NOMO-1 treated with dmso at 0.1 percent for 144 hours (cell line): Measurements from ENCODE around the gene LRRC34.
A peak's percentile ranks its signal among the peaks of the same experiment; 100 is the strongest.

Experiments
- DNase-seq: peaks from one replicate; lab custom pipeline; 2025; ENCODE audit not compliant: unreplicated experiment; lab: John Stamatoyannopoulos, UW

Gene LRRC34

DNA sequence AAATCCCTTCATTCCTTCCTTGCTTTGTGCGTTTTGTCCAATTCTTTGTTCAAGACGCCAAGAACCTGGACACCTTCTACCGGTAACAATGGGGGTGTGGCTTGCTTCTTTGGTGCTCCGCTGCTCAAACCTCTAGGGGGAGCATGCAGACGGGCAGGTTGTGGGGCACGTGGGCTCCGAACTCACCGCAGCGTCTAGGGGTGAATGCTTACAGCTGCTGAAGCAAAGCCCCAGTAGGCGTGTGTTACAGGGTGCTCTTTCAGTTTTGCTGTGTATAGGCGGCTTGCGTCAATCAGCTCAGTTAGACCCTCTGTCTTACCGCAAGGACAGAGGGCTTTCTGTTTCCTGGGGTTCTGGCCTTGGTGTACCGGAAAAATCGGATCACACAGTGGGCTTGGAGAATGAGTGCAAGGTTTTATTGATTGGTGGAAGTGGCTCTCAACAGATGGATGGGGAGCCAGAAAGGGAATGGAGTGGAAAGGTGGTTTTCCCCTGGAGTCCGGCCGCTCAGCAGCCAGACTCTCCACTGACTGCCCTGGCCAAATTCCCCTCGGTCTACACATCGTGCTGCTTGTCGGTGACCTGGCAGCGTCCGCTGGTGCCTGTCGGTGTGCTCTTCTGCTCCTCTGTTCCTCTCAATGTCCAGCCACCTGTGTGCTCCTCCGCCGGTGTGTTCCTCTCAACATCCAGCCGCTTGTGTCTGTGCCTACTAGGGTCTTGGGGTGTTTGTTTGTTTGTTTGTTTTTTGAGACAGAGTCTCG lies 1.2 kb upstream of the LRRC34 start:
- peak; percentile 77 for DNase-seq

DNA sequence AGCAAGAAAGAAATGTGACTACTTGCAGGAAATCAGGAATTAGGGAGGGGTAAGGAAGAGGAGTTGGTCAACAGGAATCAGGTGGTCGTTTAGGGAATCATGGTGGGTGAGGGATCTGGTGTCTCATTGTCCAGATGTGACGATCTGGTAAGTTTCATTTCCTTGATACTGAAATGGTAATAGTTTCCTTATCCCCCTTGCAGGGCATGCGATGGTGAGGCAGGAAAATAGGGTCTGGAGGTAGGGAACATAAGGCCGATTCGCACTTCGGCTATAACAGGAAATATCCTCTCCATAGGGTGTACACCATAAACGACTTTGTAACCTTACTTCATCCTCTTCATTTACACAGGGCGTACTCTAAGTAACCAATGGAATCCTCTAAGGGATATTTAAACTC lies 574 bp upstream of the LRRC34 start:
- no peak for DNase-seq

DNA sequence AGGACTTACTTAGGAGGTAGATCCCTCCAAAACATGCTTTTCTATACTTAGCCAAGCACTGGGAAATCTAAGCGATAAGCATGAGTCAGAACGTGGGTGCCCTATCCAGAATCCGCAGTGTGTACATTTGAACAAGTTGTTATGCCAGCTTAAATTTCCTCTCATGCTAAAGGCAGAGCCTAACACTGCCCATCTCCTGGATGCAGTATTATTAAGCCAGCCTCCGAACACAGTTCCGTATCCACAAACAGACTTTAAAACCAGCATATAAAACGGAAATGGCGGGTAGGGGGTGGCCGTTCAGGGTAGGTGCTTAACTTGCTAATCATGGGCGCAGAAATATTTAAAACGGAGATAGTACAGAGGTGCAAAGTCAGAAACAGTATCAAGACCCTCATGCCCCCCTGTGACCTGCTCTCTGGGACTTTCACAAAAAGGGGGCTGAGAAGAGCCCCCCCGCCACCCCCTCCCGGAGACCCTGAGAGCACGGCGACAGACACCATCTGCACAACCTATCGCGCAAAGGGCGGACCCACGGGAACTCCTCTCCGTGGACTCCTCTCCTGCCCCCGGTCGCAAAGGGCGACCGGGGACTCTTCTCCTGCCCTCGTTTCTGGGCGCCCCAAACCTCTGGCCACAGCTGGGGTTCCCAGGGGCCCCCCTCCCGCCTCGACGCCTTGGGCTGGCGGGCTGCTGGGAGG lies 923 bp downstream of the LRRC34 start:
- DNase-seq: no peak

DNA sequence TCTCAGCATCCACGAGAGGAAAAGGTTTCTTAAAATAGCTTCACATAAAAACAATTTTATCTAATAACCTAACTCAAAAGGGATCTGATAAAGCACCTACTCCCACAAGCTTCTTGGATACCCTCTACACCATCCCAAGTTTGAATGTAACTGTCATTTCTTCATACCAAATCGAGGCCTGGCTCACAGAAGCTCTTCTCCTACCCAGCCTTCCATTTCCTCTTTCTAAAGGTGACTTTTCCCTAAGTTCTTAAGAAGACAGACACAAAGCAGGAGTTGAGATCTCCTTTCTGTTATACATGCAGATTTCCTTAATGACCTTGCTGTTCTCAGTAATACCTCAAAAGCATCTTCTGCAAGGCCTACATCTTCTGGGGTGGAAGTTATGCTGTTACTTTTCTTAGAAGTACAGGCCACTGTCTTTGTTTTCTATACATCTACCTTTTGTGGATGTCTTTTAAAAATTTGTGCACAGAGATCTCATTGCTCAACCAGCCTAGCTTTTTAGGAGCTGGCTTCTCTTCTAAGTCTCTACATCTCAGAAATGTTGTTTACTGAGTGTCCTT lies 3.4 kb downstream of the LRRC34 start:
- DNase-seq: no peak

DNA sequence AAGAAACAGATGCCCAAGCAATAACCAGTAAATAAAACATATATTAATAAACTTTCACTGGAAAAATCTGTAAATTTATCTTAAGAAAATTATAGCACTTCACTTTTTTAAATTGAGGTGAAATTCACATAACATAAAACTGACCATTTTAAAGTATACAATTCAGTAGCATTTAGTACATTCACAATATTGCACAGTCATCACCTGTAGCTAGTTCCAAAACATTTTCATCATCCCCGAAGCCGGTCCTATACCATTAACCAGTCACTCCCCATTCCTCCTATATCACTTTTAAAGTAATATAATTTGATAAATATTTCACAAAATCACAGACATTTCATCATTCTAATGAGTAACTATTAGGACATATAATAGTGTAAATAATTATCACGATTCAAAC lies 8.0 kb downstream of the LRRC34 start:
- no peak for DNase-seq

DNA sequence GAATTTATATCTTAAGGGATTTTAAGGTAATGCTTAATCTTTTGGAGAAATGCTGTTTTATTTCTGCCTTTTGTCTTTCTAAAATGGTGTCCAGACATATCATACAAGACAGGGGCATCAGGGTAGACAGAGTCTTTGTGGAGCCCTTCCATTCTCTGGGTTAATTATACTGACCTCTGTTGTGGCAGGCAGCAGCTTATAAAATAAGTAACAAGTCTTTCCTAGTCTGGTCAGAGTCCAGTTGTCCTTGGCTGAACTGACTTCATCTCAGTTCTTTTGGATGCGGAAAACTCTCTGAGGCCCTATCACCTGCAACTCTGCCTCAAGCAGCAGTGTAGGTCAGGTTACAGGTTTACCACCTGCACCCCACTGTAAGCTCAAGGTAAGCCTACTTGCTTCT lies 20.3 kb downstream of the LRRC34 start:
- DNase-seq: no peak

DNA sequence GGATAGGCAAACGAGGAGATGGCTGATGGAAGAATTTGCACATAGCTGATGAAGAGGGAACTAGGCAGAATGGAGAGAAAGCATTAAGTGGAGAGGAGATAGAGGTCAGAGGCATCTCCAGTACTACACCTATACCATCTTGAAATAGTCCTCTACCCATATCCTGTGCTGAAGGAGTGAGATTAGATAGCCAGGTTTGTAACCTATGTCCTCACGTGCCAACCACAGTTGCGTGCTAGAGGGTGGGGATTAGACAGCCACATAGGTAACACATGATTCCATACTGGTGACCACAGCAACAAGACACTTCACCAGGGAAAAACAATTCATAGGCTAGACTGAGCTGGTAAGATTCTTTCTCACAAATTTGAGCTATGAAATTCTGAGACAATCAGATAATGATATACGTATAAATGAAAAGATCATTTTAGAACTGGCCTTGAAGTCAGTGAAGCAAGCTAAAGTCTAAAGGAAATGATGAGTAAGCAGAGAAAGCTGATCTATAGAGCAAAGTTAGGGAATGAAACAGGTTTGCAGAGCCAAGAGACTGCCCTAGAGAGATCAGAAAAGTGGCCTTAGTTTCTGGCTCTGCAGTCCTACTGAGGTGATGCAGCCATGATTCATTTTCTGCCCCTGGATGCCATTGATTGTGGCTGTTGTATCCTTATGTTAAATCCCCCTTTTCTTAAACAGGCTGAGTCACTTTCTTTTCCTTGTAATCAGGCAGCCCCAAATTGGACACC lies 21.8 kb downstream of the LRRC34 start:
- no peak for DNase-seq

DNA sequence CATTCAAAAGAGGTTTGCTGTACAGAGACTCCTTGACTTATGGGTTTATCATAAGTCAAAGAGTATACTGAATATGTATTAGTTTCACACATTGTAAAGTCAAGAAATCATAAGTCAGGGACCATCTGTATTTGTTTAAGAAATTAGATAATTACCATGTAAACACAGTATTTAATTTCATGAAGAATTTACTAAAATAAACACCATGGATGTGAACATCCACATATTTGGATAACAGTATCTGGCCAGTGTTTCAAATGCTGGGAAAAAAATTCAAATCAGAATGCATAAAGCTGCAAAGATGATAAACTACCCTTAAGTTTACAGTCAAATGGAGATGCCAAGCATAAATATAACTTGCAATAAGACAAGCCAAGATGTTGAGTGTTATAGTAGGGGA lies 22.5 kb downstream of the LRRC34 start:
- DNase-seq: no peak

DNA sequence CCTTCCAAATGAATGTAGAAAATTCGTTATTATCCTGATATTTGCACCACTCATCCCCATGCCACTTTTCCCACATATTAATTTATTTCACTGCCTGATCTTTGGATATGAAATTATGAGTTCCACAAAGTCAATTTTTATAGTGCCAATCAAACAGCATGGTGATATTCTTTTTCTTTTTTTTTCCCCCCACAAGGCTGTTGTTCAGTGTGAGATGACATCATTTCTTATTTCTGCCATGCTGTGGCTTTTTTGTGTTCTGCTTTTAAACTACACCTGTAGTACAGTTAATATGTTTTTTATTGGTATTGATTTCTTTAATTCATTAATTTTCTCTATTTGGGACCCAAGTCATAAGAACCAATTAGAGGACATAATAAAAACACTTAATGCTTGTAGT lies 24.9 kb downstream of the LRRC34 start:
- no peak for DNase-seq

DNA sequence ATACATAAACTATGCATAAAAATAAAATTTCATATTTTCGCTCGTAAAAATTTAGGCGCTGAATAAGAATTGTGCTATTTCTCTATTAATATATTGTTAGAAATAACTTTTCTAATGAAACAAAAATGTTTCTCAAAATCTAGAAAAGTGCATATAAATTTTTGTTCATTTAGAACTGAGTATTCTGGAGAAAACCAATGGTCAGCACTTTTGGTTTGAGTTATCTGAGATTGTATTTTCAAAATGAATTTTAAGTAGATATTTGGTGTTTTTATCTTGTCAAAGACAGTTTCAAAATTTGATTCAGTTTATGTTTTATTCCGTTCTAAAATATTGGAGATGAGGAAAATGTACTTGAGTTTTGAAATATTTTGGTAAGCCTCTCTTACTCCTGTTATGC lies 25.6 kb downstream of the LRRC34 start:
- DNase-seq: no peak

DNA sequence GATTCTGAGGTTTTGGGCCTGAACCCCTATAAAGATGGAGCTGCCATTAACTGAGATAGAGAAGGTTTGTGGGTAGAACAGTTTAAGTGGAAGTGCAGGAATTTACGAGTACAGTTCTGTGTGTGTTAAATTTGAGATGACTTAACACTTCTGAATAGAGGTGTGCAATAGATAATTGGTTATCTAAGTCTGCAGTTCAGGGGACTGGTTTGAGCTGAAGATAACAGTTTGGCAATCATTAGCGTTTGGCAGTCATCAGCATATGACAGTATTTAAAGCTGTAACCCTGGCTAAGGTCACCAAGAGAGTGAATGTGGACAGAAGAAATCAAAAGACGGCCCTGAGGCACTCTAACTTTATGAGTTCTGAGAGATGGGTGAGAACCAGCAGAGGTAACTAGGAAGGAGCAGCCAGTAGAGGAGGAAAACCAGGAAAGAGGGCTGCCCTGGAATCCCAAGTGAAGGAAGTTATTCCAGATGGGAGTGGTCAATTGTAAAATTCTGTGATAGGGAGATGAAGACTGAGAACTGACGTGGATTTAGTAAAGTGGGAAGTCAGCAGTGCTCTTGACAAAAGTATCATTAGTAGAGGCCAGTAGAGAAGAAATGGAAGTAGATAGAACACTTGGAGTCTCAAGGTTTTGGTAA lies 31.4 kb downstream of the LRRC34 start:
- no peak for DNase-seq

DNA sequence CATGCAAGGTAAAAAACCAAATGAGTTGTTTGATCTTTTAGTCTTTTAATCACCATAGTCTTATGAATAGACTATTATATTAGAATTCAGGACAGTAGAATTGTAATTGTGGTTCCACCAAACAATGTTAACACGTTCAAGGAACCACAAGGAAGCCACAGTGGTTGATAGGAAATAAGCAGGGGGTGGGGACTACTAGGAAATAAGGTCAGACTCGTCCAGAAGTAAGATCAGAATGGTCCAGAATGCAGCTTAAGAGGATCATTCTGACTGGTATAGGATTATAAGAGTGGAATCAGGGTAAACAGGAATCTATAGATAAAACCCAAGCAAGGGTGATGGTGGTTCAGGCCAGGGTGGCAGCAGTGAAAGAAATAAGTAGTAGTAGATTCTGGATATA lies 32.0 kb downstream of the LRRC34 start:
- DNase-seq: no peak

DNA sequence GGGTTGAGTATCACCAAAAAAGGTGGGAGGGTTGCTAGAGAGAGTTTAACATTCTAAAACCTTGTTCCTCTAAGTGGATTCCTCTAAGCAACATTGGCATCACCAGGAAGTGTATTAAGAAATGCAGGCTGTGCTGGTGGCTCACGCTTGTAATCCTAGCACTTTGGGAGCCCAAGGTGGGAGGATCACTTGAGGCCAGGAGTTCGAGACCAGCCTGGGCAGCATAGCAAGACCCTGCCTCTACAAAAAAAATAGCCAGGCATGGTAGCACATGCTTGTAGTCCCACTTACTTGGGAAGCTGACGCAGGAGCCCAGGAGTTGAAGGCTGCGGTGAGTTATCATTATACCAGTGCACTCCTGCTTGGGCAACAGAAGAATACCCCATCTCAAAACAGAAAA lies 34.9 kb downstream of the LRRC34 start:
- no peak for DNase-seq

DNA sequence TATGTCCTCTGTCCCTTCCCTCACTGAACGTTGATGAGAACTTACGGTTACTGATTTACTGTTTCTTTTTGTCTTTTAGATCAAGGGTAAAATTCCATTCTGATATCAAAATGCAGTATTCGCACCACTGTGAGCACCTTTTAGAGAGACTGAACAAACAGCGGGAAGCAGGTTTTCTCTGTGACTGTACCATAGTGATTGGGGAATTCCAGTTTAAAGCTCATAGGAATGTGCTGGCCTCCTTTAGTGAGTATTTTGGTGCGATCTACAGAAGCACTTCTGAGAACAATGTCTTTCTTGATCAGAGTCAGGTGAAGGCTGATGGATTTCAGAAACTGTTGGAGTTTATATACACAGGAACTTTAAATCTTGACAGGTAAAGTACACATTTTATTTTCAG lies 38.5 kb downstream of the LRRC34 start:
- DNase-seq: no peak

DNA sequence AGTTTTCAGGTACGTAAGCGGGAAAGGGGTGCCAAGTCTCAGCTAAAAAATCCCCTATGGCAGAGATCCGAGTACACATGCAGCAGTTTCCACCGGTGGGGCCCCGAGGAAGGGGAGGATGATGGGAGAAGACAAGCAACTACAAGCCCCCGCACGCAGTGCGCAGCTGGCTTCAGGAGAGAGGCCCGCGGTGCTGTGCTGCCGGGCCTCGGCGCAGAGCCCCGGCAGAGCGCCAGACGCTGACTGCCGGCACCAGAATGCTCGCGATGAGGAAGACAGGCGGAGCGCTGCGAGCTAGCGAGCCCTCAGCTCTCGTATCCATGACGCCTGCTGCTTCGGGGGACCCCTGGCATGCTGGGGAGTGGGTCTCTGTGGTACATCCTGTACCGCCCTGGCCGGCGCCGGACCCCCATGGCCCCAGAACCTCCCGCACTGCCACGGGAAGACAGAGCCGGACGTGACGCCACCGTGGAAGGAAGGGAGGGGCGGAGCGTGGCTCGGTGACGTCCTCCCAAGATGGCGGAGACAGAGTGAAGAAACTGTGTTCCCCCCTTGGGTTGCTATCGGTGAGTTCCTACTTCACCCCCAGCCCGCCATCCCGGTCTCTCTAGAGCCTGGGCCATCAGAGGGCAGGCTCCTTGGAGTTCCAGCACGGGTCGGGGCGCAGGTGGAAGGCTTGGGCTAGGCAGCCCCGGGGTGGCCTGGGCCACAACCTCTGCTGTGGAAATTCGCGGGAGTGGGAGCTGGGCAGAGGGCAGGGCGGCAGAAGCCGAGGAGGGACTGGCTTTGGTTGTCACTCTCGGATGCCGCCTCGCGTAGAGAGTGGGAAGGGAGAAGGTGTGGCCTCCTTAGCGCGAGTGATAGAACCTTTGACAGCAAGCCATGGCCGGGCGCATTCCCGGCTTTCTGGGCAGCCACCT lies 39.5 kb downstream of the LRRC34 start, which contains the start of gene MYNN:
TSS of gene MYNN (plus strand) at position 500 of the 920 bp plus-strand sequence. CDS start 900 bp downstream, outside the sequence.
- DNase-seq: peak; percentile 92

DNA sequence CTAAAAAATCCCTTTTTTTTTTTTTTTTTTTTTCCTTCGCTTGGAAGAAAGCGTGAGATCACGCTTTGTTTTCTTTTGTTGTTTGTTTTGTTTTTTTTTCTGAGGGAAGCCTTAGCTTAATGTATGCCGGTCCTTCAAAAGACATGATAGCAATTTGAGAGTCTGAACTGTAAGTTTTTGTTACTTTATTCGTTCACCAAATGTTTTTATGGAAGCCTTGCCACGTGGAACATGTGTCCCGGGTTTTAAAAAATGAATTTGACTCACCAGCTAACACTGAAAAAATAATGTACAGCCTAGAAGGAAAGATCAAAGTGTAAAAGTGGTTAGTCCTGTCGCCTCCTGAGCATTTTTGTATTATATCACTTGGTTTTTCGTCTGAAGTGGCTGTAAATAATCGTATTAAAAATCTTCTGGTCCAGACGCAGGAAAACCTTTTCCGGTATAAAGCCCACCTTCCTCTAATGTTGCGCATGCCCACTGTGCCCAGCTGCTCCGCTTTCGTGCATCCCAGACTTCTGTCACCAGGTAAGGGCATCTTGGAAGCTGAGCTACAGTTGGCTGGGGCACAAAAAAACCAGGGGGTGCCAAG lies 40.3 kb downstream of the LRRC34 start:
- peak; percentile 66 for DNase-seq

DNA sequence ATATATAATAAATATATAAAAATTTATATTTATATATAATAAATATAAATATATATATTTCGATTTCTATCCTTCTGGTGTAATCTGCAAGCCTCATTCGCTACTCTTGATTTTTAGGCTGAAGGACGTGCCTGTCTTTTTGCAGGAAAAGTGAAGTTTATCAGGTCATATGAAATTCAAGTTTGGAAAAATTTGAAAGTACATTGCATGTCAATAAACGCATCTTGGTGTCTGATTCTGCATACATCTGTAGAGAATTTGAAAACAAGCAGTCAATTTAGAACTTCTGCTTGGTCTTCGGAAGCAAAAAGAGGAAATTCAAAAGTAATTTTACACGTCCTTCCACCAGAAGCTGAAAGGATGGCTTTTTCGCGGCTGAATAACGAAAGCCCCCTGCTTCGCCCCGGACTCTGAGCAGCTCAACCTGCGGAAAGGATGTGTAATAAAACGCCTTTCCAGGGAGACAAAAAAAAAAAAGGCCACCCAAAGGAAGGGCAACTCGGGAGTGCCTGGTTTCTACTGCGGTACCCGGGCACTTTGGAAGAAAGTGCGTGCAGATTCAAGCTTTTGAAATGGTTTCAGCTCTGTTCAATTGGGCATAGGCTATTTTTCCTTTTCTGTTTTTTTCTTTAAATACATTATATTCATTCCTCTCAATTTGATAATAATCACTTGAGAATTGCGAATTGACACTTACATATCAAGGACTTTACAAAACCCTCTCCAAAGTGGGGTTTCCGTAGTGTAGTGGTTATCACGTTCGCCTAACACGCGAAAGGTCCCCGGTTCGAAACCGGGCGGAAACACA lies 41.0 kb downstream of the LRRC34 start:
- peak; percentile 74 for DNase-seq

DNA sequence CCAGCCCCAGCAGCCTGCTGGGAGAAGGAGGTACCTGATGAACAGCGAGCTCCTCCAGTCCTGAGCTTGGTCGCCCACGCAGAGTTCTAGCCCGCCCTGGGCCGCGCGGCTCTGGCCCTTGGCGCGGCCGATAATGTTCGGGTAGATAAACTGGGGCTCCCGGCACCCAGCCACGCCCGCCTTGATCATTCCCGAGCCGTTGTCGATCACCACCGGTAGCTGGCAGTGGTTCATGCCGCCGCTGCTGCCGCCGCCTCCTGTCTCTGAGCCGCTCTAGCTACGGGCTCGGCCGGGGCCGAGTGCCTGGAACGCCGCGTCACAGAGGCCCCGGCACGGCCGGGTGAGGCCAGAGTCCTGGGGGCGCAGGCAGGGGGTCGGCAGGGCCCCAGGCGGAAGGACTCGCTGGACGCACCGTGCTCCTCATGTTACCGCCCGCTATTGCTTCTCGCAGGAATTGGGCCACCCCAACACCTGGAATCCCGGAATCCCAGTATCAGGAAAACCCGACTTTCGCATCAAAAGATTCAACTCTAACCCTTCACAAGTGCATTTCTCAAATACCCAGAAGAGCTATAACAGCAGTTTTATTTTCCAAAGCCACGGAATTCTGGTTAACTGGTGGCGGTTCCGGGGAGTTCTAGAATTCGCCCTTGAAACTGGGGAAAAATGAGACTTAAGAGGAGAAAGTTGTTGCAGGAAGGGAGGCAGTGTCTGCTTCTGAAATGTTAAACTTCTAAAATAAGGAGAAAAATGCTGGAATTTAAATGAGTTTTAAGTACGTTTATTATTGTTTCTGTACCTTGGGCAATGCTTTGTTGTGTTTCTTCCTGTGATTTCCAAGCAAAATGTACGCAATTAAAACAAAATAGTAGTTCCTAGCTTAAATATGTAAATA lies 43.2 kb downstream of the LRRC34 start, which contains the start of gene ACTRT3:
TSS of gene ACTRT3 (minus strand) at position 275 of the 895 bp plus-strand sequence. CDS start at position 234, 41 bp downstream.
- peak; percentile 29 for DNase-seq
